Occipital lobe (tissue), 2 donors: ENCODE data around the gene SERPINB2. TPM values are rescaled to one million over a fixed set of nuclear protein-coding genes. Genes with fewer than 3 reads are reported as not detected.
"Not testable (repeated sequence)": the region's sequence is repeated elsewhere in the genome, so short reads cannot be mapped to it uniquely, and the experiment has no call there.

Experiments
- DNase-seq: peaks from one replicate; lab custom pipeline; 2025; lab: John Stamatoyannopoulos, UW
- total RNA-seq: library from RNA; depleted of rRNA; stranded (reverse); fragments of >200 nt; gene quantifications from one replicate; pipeline ENCODE4 v1.2.3, GENCODE V29; 2014

SERPINB2 gene
- total RNA-seq, 1 donor from 2014 or later = 0.62 TPM

GRCh38 chr18:63930773-63931354 is 43.4 kb downstream of the SERPINB2 start:
- DNase-seq = no peak

DNA sequence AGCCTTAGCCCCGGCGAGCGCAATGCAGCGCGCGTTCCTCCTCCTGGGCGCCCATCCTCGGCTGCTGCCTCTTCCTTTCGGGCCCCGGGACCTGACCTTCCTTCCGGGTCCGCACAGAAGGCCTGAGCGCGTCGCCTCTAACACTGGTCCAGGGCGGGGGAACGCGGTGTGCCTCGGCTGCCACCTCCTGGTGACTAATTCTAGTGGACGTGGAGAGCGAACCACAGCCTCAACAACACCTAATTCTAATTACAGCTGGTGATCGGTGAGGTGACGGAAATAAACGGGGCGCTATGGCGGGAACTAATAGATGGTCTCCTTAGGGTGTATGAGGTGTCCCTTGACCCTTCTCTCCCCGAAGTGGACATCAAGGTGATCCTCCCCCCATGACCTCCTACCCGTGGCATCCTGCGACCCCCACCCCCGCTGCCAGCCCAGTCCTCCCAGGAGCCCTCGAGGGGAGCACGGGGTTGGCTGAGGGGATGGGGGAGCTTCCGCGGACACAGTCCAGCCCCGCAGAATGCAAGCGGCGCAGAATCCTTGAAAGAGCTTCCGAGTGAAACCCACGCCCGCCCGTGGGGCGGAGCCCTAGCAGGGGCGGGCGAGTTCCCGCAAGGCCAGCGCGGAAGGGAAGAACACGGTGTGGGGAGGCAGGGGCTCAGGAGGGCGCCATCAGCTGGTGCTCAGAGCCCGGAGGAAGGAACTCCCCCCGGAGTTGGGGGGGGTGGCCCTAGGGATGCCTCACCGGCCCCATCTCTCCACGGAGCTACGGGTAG is 48.8 kb downstream of the SERPINB2 start:
- peak; percentile 47 for DNase-seq

- DNase-seq = no peak
Measured at GRCh38 chr18:63936932-63937393, 49.5 kb downstream of the SERPINB2 start.

DNA sequence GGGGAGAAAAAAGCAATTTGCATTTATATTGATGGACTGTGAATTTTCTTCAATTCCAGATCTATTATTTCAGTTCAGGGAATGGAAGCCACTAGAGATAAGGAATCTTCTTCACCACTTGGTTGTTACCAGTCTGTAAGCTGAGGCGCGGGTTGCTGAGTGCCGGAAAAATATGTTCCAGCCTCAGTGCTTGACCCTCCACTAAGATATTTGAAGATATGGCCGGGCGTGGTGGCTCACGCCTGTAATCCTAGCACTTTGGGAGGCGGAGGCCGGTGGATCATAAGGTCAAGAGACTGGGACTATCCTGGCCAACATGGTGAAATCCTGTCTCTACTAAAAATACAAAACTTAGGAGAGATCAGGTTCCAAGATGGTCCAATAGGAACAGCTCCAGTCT is 52.5 kb downstream of the SERPINB2 start:
- DNase-seq = no peak

DNA sequence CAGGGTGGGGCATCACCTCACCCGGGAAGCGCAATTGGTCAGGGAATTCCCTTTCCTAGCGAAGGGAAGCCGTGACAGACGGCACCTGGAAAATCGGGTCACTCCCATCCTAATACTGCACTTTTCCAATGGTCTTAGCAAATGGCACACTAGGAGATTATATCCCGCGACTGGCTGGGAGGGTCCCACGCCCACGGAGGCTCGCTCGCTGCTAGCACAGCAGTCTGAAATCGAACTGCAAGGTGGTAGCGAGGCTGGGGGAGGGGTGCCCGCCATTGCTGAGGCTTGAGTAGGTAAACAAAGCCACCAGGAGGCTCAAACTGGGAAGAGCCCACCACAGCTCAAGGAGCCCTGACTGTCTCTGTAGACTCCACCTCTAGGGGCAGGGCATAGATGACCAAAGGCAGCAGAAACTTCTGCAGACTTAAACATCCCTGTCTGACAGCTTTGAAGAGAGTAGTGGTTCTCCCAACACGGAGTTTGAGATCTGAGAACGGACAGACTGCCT is 53.1 kb downstream of the SERPINB2 start:
- not testable (repeated sequence) for DNase-seq

- DNase-seq = no peak
Measured at GRCh38 chr18:63947051-63947790, 59.7 kb downstream of the SERPINB2 start.

DNA sequence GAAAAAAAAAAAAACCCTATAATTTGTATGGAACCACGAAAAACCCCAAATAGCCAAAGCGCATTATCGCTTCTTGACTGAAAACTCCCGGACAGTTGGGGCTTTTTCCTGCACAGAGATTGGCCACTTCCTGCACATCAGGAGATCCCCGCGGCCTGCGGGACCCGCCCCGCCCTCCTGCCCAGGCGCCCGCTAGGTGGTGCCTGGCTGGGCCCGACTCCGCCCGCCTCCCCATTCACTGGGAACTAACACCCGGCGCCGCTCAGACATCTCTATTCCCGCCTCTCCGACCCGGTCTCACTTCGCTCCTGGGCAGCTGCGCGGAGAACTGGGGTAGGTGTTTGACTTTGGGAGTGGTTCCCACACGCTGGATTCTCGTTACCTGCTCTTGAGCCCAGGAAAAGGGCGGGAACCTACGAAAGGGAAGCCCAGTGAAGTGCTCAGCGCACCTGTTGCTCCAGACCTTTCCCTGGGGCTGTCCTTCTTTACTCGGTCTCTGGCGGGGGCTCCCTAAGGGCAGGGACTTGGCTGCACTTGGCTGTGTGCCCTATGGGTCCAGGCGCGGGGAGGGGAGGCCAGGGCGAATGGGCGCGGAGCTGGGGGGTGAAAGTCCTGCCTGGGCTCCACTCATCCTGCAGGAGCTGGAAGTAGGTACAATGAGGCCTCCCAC is 61.7 kb downstream of the SERPINB2 start, which contains the start of gene HMSD:
Gene HMSD, plus strand, starts transcription at position 234 of the 670 bp plus-strand sequence. CDS start 4,155 bp downstream, outside the sequence.
- DNase-seq = no peak

DNA sequence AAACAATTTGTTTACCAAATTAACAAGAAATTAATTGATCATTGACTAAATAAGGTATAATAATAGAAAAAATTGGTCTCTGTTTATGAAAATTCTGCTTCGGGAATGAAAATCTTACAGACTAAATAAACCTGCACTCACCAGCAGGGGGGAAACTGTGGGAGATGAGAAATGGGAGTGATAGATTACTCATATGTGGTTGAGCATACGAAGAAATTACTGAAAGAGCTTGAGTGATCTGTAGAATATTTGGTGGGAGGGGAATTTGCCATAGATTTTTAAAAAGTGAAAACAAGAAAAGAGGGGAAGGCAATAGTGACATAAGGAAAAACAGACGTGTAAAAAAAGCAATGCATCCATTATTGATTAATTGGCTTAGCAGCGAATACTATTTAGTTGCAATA is 63.8 kb downstream of the SERPINB2 start:
- DNase-seq = no peak

Other genes with a start within 250 kb of the SERPINB2 start
- gene SERPINB4, start 243.4 kb upstream of the SERPINB2 start, total RNA-seq = not detected
- gene SERPINB3, start 225.8 kb upstream of the SERPINB2 start, total RNA-seq = not detected
- gene SERPINB11, start 184.7 kb upstream of the SERPINB2 start, total RNA-seq = not detected
- gene SERPINB7, start 112.3 kb upstream of the SERPINB2 start, total RNA-seq = not detected
- gene SERPINB10, start 20.3 kb downstream of the SERPINB2 start, total RNA-seq = not detected
- 0.16 TPM for gene HMSD, start 61.6 kb downstream of the SERPINB2 start, total RNA-seq
- gene SERPINB8, start 82.4 kb downstream of the SERPINB2 start, total RNA-seq = 1.1 TPM